NOMO-1 treated with DMSO at 0.1 percent for 48 hours (cell line): ENCODE measurements around the gene ABHD17C.
"Not testable (repeated sequence)": the region's sequence is repeated elsewhere in the genome, so short reads cannot be mapped to it uniquely, and the experiment has no call there.

Experiments
- DNase-seq: peaks from one replicate; lab custom pipeline; 2025; ENCODE audit not compliant: unreplicated experiment; lab: John Stamatoyannopoulos, UW

Gene ABHD17C

GRCh38 chr15:80761754-80762153 lies 66.6 kb downstream of the ABHD17C start:
- no peak for DNase-seq

GRCh38 chr15:80763235-80763634 lies 68.1 kb downstream of the ABHD17C start:
- not testable (repeated sequence) for DNase-seq

- DNase-seq = no peak
Measured at GRCh38 chr15:80764535-80764934, 69.4 kb downstream of the ABHD17C start.

- DNase-seq = no peak
Measured at GRCh38 chr15:80766275-80766674, 71.2 kb downstream of the ABHD17C start.

GRCh38 chr15:80768158-80768557 lies 73.0 kb downstream of the ABHD17C start:
- no peak for DNase-seq

- no peak for DNase-seq
Measured at GRCh38 chr15:80769153-80769828, 74.2 kb downstream of the ABHD17C start.

- no peak for DNase-seq
Measured at GRCh38 chr15:80769829-80770705, 75.0 kb downstream of the ABHD17C start.

- no peak for DNase-seq
Measured at GRCh38 chr15:80773122-80773551, 78.0 kb downstream of the ABHD17C start.

GRCh38 chr15:80773792-80774352 lies 78.8 kb downstream of the ABHD17C start:
- no peak for DNase-seq

- no peak for DNase-seq
Measured at GRCh38 chr15:80774486-80774885, 79.4 kb downstream of the ABHD17C start.

GRCh38 chr15:80775338-80775737 lies 80.2 kb downstream of the ABHD17C start:
- no peak for DNase-seq

- no peak for DNase-seq
Measured at GRCh38 chr15:80776420-80777045, 81.4 kb downstream of the ABHD17C start.

GRCh38 chr15:80777137-80777536 lies 82.0 kb downstream of the ABHD17C start:
- peak; percentile 93 for DNase-seq

- DNase-seq = no peak
Measured at GRCh38 chr15:80777826-80778620, 82.9 kb downstream of the ABHD17C start.

- no peak for DNase-seq
Measured at GRCh38 chr15:80778621-80778963, 83.5 kb downstream of the ABHD17C start.

- peak; percentile 63 for DNase-seq
Measured at GRCh38 chr15:80778964-80779657, 84.0 kb downstream of the ABHD17C start, which contains the start of gene CEMIP. Gene CEMIP (plus strand): TSS chr15:80779370. CDS start chr15:80873880, 94,510 bp downstream.

GRCh38 chr15:80779658-80780415 lies 84.7 kb downstream of the ABHD17C start:
- DNase-seq = no peak

GRCh38 chr15:80780416-80781221 lies 85.5 kb downstream of the ABHD17C start:
- peak; percentile 11 for DNase-seq
